ENCODE data around the gene UACA.
A peak's percentile ranks its signal among the peaks of the same experiment; 100 is the strongest.
"Not testable (repeated sequence)": the region's sequence is repeated elsewhere in the genome, so short reads cannot be mapped to it uniquely, and the experiment has no call there.

UACA gene

GRCh38 chr15:70748281-70748747 is 15.0 kb downstream of the UACA start:
- Histone ChIP-seq H3K27ac (replicated peaks) (no peak overlapping the region), H3K27me3 (ENCODE audit: insufficient read depth, poor library complexity, severe bottlenecking) (no peaks in the 10 kb centered on the region), H3K4me3 (replicated peaks; ENCODE audit: insufficient read depth, low read length) (no peak overlapping the region)
- DNase-seq (ENCODE audit: low read depth in 1 of 2, low spot score in 1 of 2): peak in 1 of 2 experiments; percentile 49
- TF ChIP-seq SPI1 (IDR thresholded peaks at IDR 0.05; ENCODE audit: borderline replicate concordance, low read depth) (no peak), CTCF (IDR thresholded peaks at IDR 0.05; ENCODE audit: insufficient read depth, low read length) (no peak), REST (IDR thresholded peaks at IDR 0.05; ENCODE audit: insufficient replicate concordance, low read depth) (no peak), GABPA (IDR thresholded peaks at IDR 0.05; ENCODE audit: low read depth) (no peak), POLR2AphosphoS5 (IDR thresholded peaks at IDR 0.05; ENCODE audit: low read depth) (no peak)

GRCh38 chr15:70746598-70746997 is 16.8 kb downstream of the UACA start:
- not testable (repeated sequence) for H3K4me3 ChIP-seq (replicated peaks; ENCODE audit: insufficient read depth, low read length); DNase-seq (ENCODE audit: low read depth in 1 of 2, low spot score in 1 of 2); H3K27me3 ChIP-seq (ENCODE audit: insufficient read depth, poor library complexity, severe bottlenecking); H3K27ac ChIP-seq (replicated peaks)

GRCh38 chr15:70742928-70743327 is 20.4 kb downstream of the UACA start:
- DNase-seq (ENCODE audit: low read depth in 1 of 2, low spot score in 1 of 2): no peak
- no peak overlapping the region for H3K27ac ChIP-seq (replicated peaks)
- H3K4me3 ChIP-seq (replicated peaks; ENCODE audit: insufficient read depth, low read length): no peak overlapping the region
- H3K27me3 ChIP-seq (ENCODE audit: insufficient read depth, poor library complexity, severe bottlenecking): no peaks in the 10 kb centered on the region
- no peak for TF ChIP-seq POLR2AphosphoS5 (IDR thresholded peaks at IDR 0.05; ENCODE audit: low read depth)
- TF ChIP-seq CTCF (IDR thresholded peaks at IDR 0.05; ENCODE audit: insufficient read depth, low read length): no peak
- TF ChIP-seq REST (IDR thresholded peaks at IDR 0.05; ENCODE audit: insufficient replicate concordance, low read depth): no peak
- TF ChIP-seq SPI1 (IDR thresholded peaks at IDR 0.05; ENCODE audit: borderline replicate concordance, low read depth): no peak
- no peak for TF ChIP-seq GABPA (IDR thresholded peaks at IDR 0.05; ENCODE audit: low read depth)

- H3K27ac ChIP-seq (replicated peaks): no peak overlapping the region
- peak in 1 of 2 experiments; percentile 14 for DNase-seq (ENCODE audit: low read depth in 1 of 2, low spot score in 1 of 2)
- TF ChIP-seq CTCF (IDR thresholded peaks at IDR 0.05; ENCODE audit: insufficient read depth, low read length) (no peak), POLR2AphosphoS5 (IDR thresholded peaks at IDR 0.05; ENCODE audit: low read depth) (no peak), GABPA (IDR thresholded peaks at IDR 0.05; ENCODE audit: low read depth) (no peak), SPI1 (IDR thresholded peaks at IDR 0.05; ENCODE audit: borderline replicate concordance, low read depth) (no peak), REST (IDR thresholded peaks at IDR 0.05; ENCODE audit: insufficient replicate concordance, low read depth) (no peak)
- no peaks in the 10 kb centered on the region for H3K27me3 ChIP-seq (ENCODE audit: insufficient read depth, poor library complexity, severe bottlenecking)
- no peak overlapping the region for H3K4me3 ChIP-seq (replicated peaks; ENCODE audit: insufficient read depth, low read length)
These were observed 21.6 kb downstream of the UACA start for GRCh38 chr15:70741677-70742293.
